ENCODE measurements around the gene TMEM245.

GRCh38 chr9:109114670-109115069 lies 5.1 kb downstream of the TMEM245 start:
- no peak for TF ChIP-seq POLR2A (IDR thresholded peaks at IDR 0.05)
- TF ChIP-seq CTCF (IDR thresholded peaks at IDR 0.05): no peak

Measured in testis (tissue), 2 donors.